Activated CD8-positive, alpha-beta T cell treated with anti-CD3 and anti-CD28 coated beads, Interleukin-2, amount 10 ng/mL, durations not matched to agents 7 days and 5 days (primary cell): Measurements from ENCODE around the gene KIAA1191. TPM values are rescaled to one million over a fixed set of nuclear protein-coding genes. Genes with fewer than 3 reads are reported as not detected.
A peak's percentile ranks its signal among the peaks of the same experiment; 100 is the strongest.

ENCODE experiments used
- ATAC-seq: fragments of 150-1000 bp; cut with Tn5 transposase; one replicate; pipeline ENCODE4 v1.10.0; 2021; ENCODE audit warnings: moderate library complexity
- CTCF ChIA-PET: fragments of 350-600 bp; sonication (Branson Sonifier 250); formaldehyde crosslinking; loops from one replicate; lab custom pipeline; 2021; ENCODE audit warnings: antibody characterized with exemption; lab: Charles Lee
- POLR2A ChIA-PET: fragments of 350-600 bp; sonication (Branson Sonifier 250); formaldehyde crosslinking; loops from one replicate; lab custom pipeline; 2021; ENCODE audit warnings: antibody characterized with exemption; lab: Charles Lee
- DNase-seq: peaks from one replicate; pipeline ENCODE4 v3.0.0-alpha.2; 2020
- H3K27ac Mint-ChIP-seq: one replicate; pipeline ENCODE4 v1.8.0; 2021; ENCODE audit warnings: mild to moderate bottlenecking, mixed read lengths
- H3K27me3 Mint-ChIP-seq: one replicate; pipeline ENCODE4 v1.8.0; 2021; ENCODE audit warnings: low read depth, mixed read lengths
- H3K36me3 Mint-ChIP-seq: one replicate; pipeline ENCODE4 v1.8.0; 2021; ENCODE audit warnings: low read depth, mixed read lengths
- H3K4me1 Mint-ChIP-seq: one replicate; pipeline ENCODE4 v1.8.0; 2021; ENCODE audit warnings: low read depth, mixed read lengths
- H3K4me3 Mint-ChIP-seq: one replicate; pipeline ENCODE4 v1.8.0; 2021; ENCODE audit warnings: mild to moderate bottlenecking, mixed read lengths
- H3K9me3 Mint-ChIP-seq: one replicate; pipeline ENCODE4 v1.8.0; 2022; ENCODE audit warnings: mixed read lengths; ENCODE audit not compliant: insufficient read depth
- total RNA-seq, 2 experiments: library from RNA; stranded (reverse); gene quantifications; one replicate each; pipeline ENCODE4 v1.2.3, GENCODE V29; 2021

Gene KIAA1191
- total RNA-seq, 2 experiments from 2014 or later: 51.0 to 55.7 TPM

DNA sequence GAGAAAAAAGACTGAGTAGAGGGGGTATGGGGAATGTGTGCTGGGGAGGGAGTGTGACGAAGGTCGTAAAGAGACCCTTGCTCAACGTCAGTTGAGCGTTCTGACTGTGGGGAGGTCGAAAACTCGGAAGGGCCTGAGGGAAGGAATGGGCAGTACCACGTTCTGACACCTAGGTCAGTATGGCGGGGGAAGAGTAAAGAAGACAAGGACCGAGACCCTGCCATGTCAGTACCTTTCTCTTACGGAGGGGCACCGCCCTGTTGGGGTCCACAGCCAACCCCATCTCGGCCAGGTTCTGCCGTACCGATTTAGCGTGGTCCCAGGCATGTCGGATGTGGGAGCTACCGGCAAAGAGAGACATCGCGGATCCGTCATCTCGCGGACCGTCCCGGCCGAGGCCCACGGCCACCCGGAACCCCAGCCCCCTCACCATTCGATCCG lies 26.5 kb upstream of the KIAA1191 start:
- peak; percentile 2 for ATAC-seq

DNA sequence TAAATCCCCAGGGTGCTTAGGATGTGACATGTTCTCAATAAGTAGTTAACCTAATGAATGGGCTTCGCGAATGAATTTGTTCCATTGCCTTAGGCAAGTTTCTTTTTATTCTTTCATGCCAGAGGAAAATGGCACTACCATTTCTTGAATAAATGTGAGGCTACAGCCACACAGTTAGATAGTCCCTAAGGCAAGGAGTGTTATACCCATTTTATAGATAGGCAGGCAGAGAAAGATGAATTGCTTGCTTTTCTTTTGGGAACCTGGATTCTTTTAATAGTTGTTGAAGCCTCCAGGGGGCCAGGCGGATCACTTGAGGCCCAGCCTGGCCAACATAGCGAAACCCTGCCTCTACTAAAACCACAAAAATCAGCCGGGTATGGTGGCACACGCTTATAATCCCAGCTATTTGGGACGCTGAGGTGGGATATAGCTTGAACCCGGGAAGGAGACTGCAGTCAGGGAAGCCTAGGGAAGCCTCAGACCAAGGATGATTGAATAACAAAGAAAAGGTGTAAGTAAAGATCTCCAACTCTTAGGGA lies 25.9 kb upstream of the KIAA1191 start:
- H3K4me1 Mint-ChIP-seq: peaks cover 38% of the 10 kb centered on the region
- CTCF ChIA-PET: interaction anchor here (0.5 kb wide), 1 partner anchor 58 kb away, joined by 3 read pairs; no protein-coding TSS in a partner anchor
- ATAC-seq (no peak), DNase-seq (no peak)
- no peaks in the 10 kb centered on the region for H3K27me3 Mint-ChIP-seq
- H3K9me3 Mint-ChIP-seq: no peaks in the 10 kb centered on the region
- peaks cover 66% of the 10 kb centered on the region for H3K36me3 Mint-ChIP-seq
- POLR2A ChIA-PET: interaction anchor here (0.6 to 1.0 kb wide), 2 partner anchors 150 to 1685 kb away, joined by 4 read pairs; partner anchors contain the start of gene RNF44
- H3K4me3 Mint-ChIP-seq: peak overlapping the region; percentile 93
- peak overlapping the region; percentile 99 for H3K27ac Mint-ChIP-seq

More for the DNA sequence above, 26.5 kb upstream of the KIAA1191 start:
- Mint-ChIP-seq H3K27me3 (no peaks in the 10 kb centered on the region), H3K36me3 (peaks cover 63% of the 10 kb centered on the region), H3K4me3 (peak overlapping the region; percentile 93), H3K9me3 (no peaks in the 10 kb centered on the region), H3K4me1 (peaks cover 38% of the 10 kb centered on the region), H3K27ac (peak overlapping the region; percentile 99)
- peak; percentile 26 for DNase-seq
- CTCF ChIA-PET: no interaction called here
- POLR2A ChIA-PET: interaction anchor here (0.6 to 1.0 kb wide), 3 partner anchors 28 to 1684 kb away, joined by 4 read pairs; partner anchors contain the start of genes CLTB and RNF44

GRCh38 chr5:176386491-176386890 lies 24.9 kb upstream of the KIAA1191 start:
- Mint-ChIP-seq H3K27me3 (no peaks in the 10 kb centered on the region), H3K36me3 (peaks cover 67% of the 10 kb centered on the region), H3K27ac (peak overlapping the region; percentile 41), H3K9me3 (no peaks in the 10 kb centered on the region), H3K4me1 (peaks cover 33% of the 10 kb centered on the region), H3K4me3 (peak overlapping the region; percentile 93)
- DNase-seq (no peak), ATAC-seq (no peak)
- ChIA-PET CTCF (no interaction called here), POLR2A (interaction anchor here (1.1 to 1.3 kb wide), 2 partner anchors 61 to 149 kb away, joined by 3 to 5 read pairs; partner anchors contain the start of gene FAF2)

DNA sequence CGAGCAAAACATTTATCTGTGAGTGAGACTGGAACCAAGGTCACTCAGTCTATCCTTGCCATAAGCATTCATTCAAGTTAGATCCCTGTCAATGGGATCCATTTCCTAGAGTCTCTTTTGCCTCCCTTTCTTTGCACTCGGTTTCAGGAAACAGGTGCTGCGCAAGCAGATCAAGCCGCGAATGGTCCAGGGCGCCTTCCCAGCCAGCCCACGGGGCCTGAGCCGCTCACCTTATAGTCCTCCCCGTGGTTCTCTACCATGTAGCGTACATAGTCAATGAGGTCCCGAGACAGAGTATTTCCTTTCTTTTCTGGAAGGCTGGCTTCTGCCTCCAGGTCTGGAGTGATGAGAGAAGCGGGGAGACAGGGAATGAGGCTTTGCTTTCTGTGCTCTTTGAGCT lies 23.4 kb upstream of the KIAA1191 start:
- ChIA-PET CTCF (no interaction called here), POLR2A (no interaction called here)
- no peak overlapping the region for H3K4me3 Mint-ChIP-seq
- H3K27me3 Mint-ChIP-seq: no peaks in the 10 kb centered on the region
- peaks cover 67% of the 10 kb centered on the region for H3K36me3 Mint-ChIP-seq
- H3K27ac Mint-ChIP-seq: no peak overlapping the region
- H3K9me3 Mint-ChIP-seq: no peaks in the 10 kb centered on the region
- DNase-seq (no peak), ATAC-seq (no peak)
- peaks cover 27% of the 10 kb centered on the region for H3K4me1 Mint-ChIP-seq

GRCh38 chr5:176384366-176384930 lies 22.9 kb upstream of the KIAA1191 start:
- Mint-ChIP-seq H3K4me1 (peaks cover 24% of the 10 kb centered on the region), H3K27ac (no peak overlapping the region), H3K27me3 (no peaks in the 10 kb centered on the region), H3K9me3 (no peaks in the 10 kb centered on the region), H3K36me3 (peaks cover 66% of the 10 kb centered on the region), H3K4me3 (no peak overlapping the region)
- DNase-seq (no peak), ATAC-seq (no peak)
- CTCF ChIA-PET: no interaction called here
- POLR2A ChIA-PET: no interaction called here

DNA sequence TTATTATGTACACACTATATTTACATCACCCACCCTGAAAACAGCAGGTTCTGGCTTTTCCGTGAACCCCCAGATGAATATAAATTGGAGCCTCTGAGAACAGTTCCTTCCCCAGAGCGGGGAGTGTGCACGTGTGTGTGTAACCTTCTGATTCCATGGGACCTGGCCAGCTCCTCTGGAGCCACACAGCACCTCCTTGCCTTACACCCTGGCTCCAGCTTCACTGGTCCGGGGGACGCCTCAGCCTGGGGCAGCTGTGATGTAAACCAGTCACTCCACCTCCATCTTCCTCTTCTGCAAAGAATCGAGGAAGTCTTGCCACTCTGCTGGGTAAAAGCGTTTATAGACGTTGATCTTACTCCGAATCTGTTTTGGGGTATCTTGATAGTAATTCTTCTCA lies 22.4 kb upstream of the KIAA1191 start:
- ATAC-seq (no peak), DNase-seq (no peak)
- Mint-ChIP-seq H3K4me3 (no peak overlapping the region), H3K9me3 (no peaks in the 10 kb centered on the region), H3K27me3 (no peaks in the 10 kb centered on the region), H3K4me1 (peaks cover 24% of the 10 kb centered on the region), H3K36me3 (peaks cover 66% of the 10 kb centered on the region), H3K27ac (no peak overlapping the region)
- CTCF ChIA-PET: no interaction called here
- POLR2A ChIA-PET: no interaction called here

- ChIA-PET POLR2A (no interaction called here), CTCF (no interaction called here)
- ATAC-seq: no peak
Measured at GRCh38 chr5:176383248-176383905, 21.8 kb upstream of the KIAA1191 start.

GRCh38 chr5:176382721-176383120 lies 21.2 kb upstream of the KIAA1191 start:
- no peak for DNase-seq
- ChIA-PET CTCF (no interaction called here), POLR2A (no interaction called here)
- Mint-ChIP-seq H3K4me3 (no peak overlapping the region), H3K4me1 (peaks cover 24% of the 10 kb centered on the region), H3K27me3 (no peaks in the 10 kb centered on the region), H3K27ac (no peak overlapping the region), H3K9me3 (no peaks in the 10 kb centered on the region), H3K36me3 (peaks cover 62% of the 10 kb centered on the region)
- no peak for ATAC-seq

More at GRCh38 chr5:176383248-176383905, 21.8 kb upstream of the KIAA1191 start:
- Mint-ChIP-seq H3K27me3 (no peaks in the 10 kb centered on the region), H3K27ac (no peak overlapping the region), H3K4me3 (no peak overlapping the region), H3K4me1 (peaks cover 24% of the 10 kb centered on the region), H3K36me3 (peaks cover 66% of the 10 kb centered on the region), H3K9me3 (no peaks in the 10 kb centered on the region)
- no peak for DNase-seq

GRCh38 chr5:176381979-176382378 lies 20.4 kb upstream of the KIAA1191 start:
- ChIA-PET CTCF (no interaction called here), POLR2A (no interaction called here)
- H3K27ac Mint-ChIP-seq: no peak overlapping the region
- peaks cover 18% of the 10 kb centered on the region for H3K4me1 Mint-ChIP-seq
- DNase-seq (no peak), ATAC-seq (no peak)
- H3K36me3 Mint-ChIP-seq: peaks cover 57% of the 10 kb centered on the region
- H3K27me3 Mint-ChIP-seq: no peaks in the 10 kb centered on the region
- H3K4me3 Mint-ChIP-seq: no peak overlapping the region
- H3K9me3 Mint-ChIP-seq: no peaks in the 10 kb centered on the region

- Mint-ChIP-seq H3K27me3 (no peaks in the 10 kb centered on the region), H3K4me3 (no peak overlapping the region), H3K36me3 (peaks cover 51% of the 10 kb centered on the region), H3K27ac (no peak overlapping the region), H3K9me3 (no peaks in the 10 kb centered on the region), H3K4me1 (peaks cover 12% of the 10 kb centered on the region)
- ChIA-PET CTCF (no interaction called here), POLR2A (no interaction called here)
- DNase-seq: no peak
- ATAC-seq: no peak
Measured at GRCh38 chr5:176381423-176381822, 19.9 kb upstream of the KIAA1191 start.

DNA sequence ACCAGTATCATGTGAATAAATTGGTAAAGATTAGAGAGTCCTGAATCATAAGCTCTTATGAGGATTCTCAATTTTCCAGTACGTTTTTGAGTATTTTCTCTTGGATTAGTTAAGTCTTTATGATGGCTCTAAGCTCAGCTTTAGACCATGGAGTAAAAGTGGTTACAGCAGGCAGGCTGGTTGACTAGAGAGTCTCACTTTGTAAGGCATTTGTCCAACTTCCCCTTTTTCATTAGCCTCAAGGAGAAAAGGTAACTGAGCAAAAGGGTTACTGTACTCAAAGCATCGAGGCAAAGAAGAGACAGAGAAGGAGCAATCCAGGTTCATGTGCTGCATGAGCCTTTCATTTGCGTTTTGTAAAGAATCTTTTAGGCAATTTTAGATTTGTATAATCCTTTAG lies 18.3 kb upstream of the KIAA1191 start:
- CTCF ChIA-PET: interaction anchor here (1.5 kb wide), 1 partner anchor 9 kb away, joined by 3 read pairs; no protein-coding TSS in a partner anchor

More for the DNA sequence above, 18.3 kb upstream of the KIAA1191 start:
- H3K27ac Mint-ChIP-seq: no peak overlapping the region
- POLR2A ChIA-PET: no interaction called here
- H3K4me1 Mint-ChIP-seq: no peaks in the 10 kb centered on the region
- ATAC-seq (no peak), DNase-seq (no peak)
- H3K36me3 Mint-ChIP-seq: peaks cover 39% of the 10 kb centered on the region
- H3K27me3 Mint-ChIP-seq: no peaks in the 10 kb centered on the region
- no peak overlapping the region for H3K4me3 Mint-ChIP-seq
- no peaks in the 10 kb centered on the region for H3K9me3 Mint-ChIP-seq
